MCF 10A (cell line): ENCODE data around the gene ACTMAP. TPM values are rescaled to one million over a fixed set of nuclear protein-coding genes. Genes with fewer than 3 reads are reported as not detected.

ENCODE experiments used
- BruUV-seq: library from RNA; stranded (reverse); fragments of 400-500 nt; replicated peaks from 2 replicates; lab custom pipeline; 2021; lab: Mats Ljungman, UMichigan
- CTCF ChIA-PET: fragments of 300-600 bp; sonication (Branson Sonifier 250); formaldehyde crosslinking; extraction: SDS; loops from one replicate; lab custom pipeline; 2021; ENCODE audit warnings: antibody characterized with exemption, inconsistent platforms; lab: Yijun Ruan, JAX
- POLR2A ChIA-PET: fragments of 300-600, 350-650 bp; sonication (Branson Sonifier 250); formaldehyde crosslinking; extraction: SDS; loops from one replicate; lab custom pipeline; 2020; ENCODE audit warnings: antibody characterized with exemption, inconsistent platforms; lab: Yijun Ruan, JAX
- DNase-seq: peaks from one replicate; pipeline ENCODE4 v3.0.0-alpha.2; 2018; ENCODE audit not compliant: unreplicated experiment
- H3K27ac Mint-ChIP-seq: one replicate; pipeline ENCODE4 v1.8.0; 2022; ENCODE audit warnings: mild to moderate bottlenecking, low read depth, mixed read lengths; ENCODE audit not compliant: unreplicated experiment
- H3K27me3 Mint-ChIP-seq: one replicate; pipeline ENCODE4 v1.8.0; 2022; ENCODE audit warnings: mixed read lengths; ENCODE audit not compliant: insufficient read depth, unreplicated experiment
- H3K36me3 Mint-ChIP-seq: one replicate; pipeline ENCODE4 v1.8.0; 2022; ENCODE audit warnings: mild to moderate bottlenecking, moderate library complexity, mixed read lengths; ENCODE audit not compliant: insufficient read depth, unreplicated experiment
- H3K4me1 Mint-ChIP-seq: one replicate; pipeline ENCODE4 v1.8.0; 2022; ENCODE audit warnings: mixed read lengths; ENCODE audit not compliant: insufficient read depth, unreplicated experiment
- H3K4me3 Mint-ChIP-seq: one replicate; pipeline ENCODE4 v1.8.0; 2022; ENCODE audit warnings: mild to moderate bottlenecking, moderate library complexity, mixed read lengths; ENCODE audit not compliant: unreplicated experiment
- H3K9me3 Mint-ChIP-seq: one replicate; pipeline ENCODE4 v1.8.0; 2022; ENCODE audit warnings: mixed read lengths; ENCODE audit not compliant: unreplicated experiment
- intact Hi-C: fragments of 100-400 bp; cut with micrococcal nuclease; formaldehyde crosslinking; loops from 2 replicates; pipeline ENCODE4 v1.14.1; 2022
- total RNA-seq: library from RNA; stranded (reverse); gene quantifications from 2 replicates; pipeline ENCODE4 v1.2.3, GENCODE V29; 2022
- TF ChIP-seq, protein P1 (sequence below): fragments of 200-600 bp; IDR thresholded peaks from one replicate; pipeline ENCODE4 v1.8.0; 2022; ENCODE audit warnings: antibody characterized with exemption, mild to moderate bottlenecking; ENCODE audit not compliant: unreplicated experiment

ACTMAP gene
- total RNA-seq, 1 experiment from 2014 or later, result 19.3 TPM

DNA sequence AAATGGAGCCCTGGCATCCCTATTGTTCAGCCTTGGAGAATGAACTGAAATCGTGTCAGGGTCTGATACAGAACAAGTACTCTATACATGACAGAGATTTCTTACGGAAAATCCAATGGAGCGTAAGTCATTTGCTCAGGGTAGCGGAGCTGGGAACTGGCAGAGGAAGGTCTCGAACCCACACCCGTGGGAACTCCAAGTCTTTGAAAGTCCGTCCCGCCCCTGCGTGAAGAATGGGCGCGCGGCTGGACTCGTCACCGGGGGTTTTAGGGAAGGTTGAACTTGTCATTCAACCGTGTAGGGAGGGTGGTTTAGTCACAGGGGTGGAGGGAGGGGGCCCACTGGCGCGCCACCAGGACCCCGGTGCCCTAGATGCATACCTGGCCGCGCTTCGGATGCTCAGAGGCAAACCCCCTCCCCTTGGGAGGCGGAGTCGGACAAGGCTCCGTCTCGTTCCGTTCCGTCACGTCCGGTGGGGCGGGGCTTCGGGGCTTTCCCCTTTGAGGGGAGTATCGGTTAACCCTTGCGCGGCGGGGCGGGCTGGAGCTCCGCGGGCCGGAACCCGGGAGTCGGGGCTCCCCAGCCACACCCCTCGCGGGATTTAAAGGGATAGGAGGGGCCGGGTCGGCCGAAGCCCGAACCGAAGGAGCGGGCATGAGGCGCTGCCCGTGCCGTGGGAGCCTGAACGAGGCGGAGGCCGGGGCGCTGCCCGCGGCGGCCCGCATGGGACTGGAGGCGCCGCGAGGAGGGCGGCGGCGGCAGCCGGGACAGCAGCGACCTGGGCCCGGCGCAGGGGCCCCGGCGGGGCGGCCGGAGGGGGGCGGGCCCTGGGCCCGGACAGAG is 33.6 kb downstream of the ACTMAP start, which contains the start of the genes COQ8B and ITPKC:
Gene COQ8B, minus strand, starts transcription at position 405 of the 843 bp plus-strand sequence. CDS start 2,254 bp downstream, outside the sequence.
Gene ITPKC, plus strand, starts transcription at position 631 of the 843 bp plus-strand sequence. Its CDS starts 24 bp downstream, at position 655.
- POLR2A ChIA-PET, result interaction anchor here (0.6 to 2.4 kb wide), 48 partner anchors 9 to 1309 kb away, joined by 3 to 79 read pairs (median 4); partner anchors contain the start of genes ACTMAP, AXL, BLVRB and EGLN2
- BruUV-seq, result TSS peak; percentile 75
- Mint-ChIP-seq H3K4me3 (peak within 1 kb of the TSS; percentile 92), H3K27ac (peak within 1 kb of the TSS; percentile 95), H3K4me1 (peaks cover 38% of the 10 kb centered on the region), H3K27me3 (no peaks in the 10 kb centered on the region), H3K36me3 (peaks cover 55% of the 10 kb centered on the region), H3K9me3 (no peaks in the 10 kb centered on the region)
- DNase-seq, result peak; percentile 100
- CTCF ChIA-PET, result interaction anchor here (0.6 to 0.9 kb wide), 6 partner anchors 22 to 784 kb away, joined by 3 to 6 read pairs (median 3); partner anchors contain the start of gene RAB4B
- TF ChIP-seq, protein P1, sequence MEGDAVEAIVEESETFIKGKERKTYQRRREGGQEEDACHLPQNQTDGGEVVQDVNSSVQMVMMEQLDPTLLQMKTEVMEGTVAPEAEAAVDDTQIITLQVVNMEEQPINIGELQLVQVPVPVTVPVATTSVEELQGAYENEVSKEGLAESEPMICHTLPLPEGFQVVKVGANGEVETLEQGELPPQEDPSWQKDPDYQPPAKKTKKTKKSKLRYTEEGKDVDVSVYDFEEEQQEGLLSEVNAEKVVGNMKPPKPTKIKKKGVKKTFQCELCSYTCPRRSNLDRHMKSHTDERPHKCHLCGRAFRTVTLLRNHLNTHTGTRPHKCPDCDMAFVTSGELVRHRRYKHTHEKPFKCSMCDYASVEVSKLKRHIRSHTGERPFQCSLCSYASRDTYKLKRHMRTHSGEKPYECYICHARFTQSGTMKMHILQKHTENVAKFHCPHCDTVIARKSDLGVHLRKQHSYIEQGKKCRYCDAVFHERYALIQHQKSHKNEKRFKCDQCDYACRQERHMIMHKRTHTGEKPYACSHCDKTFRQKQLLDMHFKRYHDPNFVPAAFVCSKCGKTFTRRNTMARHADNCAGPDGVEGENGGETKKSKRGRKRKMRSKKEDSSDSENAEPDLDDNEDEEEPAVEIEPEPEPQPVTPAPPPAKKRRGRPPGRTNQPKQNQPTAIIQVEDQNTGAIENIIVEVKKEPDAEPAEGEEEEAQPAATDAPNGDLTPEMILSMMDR, result no peak
- intact Hi-C loops, result loop anchor here (2.0 kb wide), 1 partner anchor 34 kb away; the partner anchor contains the start of genes ACTMAP and SNRPA

DNA sequence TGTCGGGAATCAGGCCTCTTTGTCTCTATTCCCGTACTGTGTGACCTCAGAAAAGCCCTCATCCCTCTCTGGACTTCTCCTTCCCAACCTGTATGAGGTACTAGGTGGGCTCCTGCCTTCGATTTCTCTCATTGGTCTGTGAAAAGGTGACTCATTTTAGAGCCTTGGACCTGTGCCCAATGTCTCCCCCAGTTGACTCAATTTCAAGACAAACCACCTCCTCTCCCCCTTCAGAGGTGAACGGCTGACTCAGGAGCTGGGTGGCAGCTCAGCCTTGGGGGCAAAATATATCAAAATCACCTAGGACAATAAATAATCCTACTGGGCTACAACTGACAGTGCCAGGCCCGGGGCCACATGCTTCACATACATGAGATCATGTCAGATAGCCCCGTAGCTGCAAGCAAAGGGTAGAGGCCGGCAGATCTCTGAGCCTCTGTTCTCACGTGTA is 34.2 kb downstream of the ACTMAP start:
- H3K27ac Mint-ChIP-seq, result peak overlapping the region; percentile 95
- intact Hi-C loops, result loop anchor here (2.0 kb wide), 1 partner anchor 35 kb away; the partner anchor contains the start of genes ACTMAP and SNRPA
- TF ChIP-seq, protein P1, result no peak
- H3K36me3 Mint-ChIP-seq, result peaks cover 58% of the 10 kb centered on the region
- BruUV-seq, result no TSS peak
- DNase-seq, result peak; percentile 99
- ChIA-PET CTCF (interaction anchor here (0.9 kb wide), 1 partner anchor 62 kb away, joined by 3 read pairs; the partner anchor contains the start of gene RAB4B), POLR2A (interaction anchor here (0.7 to 2.4 kb wide), 32 partner anchors 8 to 1308 kb away, joined by 3 to 79 read pairs (median 6); partner anchors contain the start of genes ACTMAP, AXL, BLVRB and EGLN2)
- no peaks in the 10 kb centered on the region for H3K9me3 Mint-ChIP-seq
- peak overlapping the region; percentile 92 for H3K4me3 Mint-ChIP-seq
- no peaks in the 10 kb centered on the region for H3K27me3 Mint-ChIP-seq
- H3K4me1 Mint-ChIP-seq, result peaks cover 38% of the 10 kb centered on the region

DNA sequence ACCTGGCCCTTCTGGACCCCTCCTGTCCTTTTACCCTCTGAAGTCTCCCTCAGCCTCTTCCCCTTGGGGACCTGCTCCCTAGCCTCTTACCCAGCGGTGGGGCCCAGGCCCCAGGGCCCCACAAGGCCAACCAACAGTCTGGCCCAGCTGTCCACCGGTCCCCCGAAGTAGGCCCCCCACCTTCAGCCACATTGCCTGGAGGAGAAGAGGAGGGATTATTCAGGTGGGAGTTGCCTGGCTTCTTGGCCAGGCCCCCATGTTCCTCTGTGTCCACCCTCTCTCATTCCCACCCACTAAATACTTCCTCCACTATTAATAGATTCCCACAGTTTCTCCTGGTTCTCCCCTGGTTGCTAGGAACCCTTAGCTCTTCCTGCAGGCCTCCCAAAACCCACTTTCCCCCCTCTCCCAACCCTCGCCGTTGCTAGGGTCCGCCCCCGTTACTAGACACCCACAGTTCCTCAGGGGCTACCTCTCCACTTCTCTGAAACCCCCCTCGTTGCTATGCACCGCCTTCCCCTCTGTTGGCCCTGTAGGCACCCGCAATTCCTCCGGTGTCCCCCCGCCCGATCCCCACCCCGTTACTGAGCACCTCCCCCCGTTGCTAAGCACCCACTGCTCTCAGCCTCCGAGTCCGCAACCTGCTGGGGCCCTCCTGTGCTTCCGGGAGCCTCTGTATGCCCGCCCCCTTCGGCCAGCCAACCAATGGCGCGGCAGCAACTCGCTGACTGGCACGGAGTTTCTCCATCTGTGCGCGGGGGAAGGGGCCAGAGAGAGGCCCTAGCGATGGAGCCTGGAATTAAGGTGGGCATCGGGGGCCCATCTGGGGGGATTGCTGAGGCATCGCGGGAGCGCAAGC is 35.6 kb downstream of the ACTMAP start:
- TF ChIP-seq, protein P1, result no peak
- Mint-ChIP-seq H3K4me1 (peaks cover 31% of the 10 kb centered on the region), H3K36me3 (peaks cover 55% of the 10 kb centered on the region), H3K27me3 (no peaks in the 10 kb centered on the region), H3K27ac (peak overlapping the region; percentile 95), H3K4me3 (peak overlapping the region; percentile 92), H3K9me3 (no peaks in the 10 kb centered on the region)
- DNase-seq, result peak; percentile 95
- POLR2A ChIA-PET, result interaction anchor here (0.7 to 1.0 kb wide), 4 partner anchors 11 to 63 kb away, joined by 3 to 4 read pairs (median 4); partner anchors contain the start of genes NUMBL and RAB4B
- BruUV-seq, result no TSS peak
- intact Hi-C loops, result loop anchor here (1.0 kb wide), 2 partner anchors 24 to 48 kb away; partner anchors contain the start of gene NUMBL
- CTCF ChIA-PET, result interaction anchor here (0.7 kb wide), 1 partner anchor 205 kb away, joined by 3 read pairs; no protein-coding TSS in a partner anchor
